GM19043 (cell line): Measurements from ENCODE around the gene DLG5.

Experiments used
- ATAC-seq: cut with Tn5 transposase; IDR thresholded peaks from one replicate; pipeline ENCODE4 v1.9.1; 2021; ENCODE audit warnings: low read depth; ENCODE audit not compliant: unreplicated experiment

The DLG5 gene

DNA sequence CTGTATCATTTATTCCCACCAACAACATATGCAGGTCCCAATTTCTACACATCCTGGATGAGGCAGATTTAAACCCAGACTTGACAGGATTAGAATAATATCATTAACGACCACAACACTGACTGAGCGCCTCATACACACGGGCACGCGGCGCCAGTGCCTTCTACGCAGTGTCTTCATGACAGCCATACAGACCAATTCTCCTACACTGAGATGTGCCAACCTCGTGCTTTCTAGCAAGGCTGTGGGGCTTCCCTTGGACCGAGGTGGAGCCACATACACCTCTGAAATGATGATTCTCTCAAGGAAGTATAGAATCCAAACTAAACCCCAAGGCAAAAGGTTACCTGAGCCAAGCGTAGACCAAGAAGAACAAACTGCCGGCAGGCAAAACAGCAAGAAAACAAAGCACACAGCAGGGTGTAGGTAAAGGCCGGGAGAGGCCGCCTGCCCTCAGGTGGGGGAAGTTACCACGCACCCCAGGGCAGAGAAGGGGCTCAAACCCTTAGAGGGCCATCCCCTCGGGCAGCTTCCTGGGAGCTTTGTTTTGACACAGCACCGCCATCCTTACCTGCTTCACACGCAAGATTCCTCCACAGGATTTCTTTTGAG lies 75.8 kb downstream of the DLG5 start:
- ATAC-seq: no peak

DNA sequence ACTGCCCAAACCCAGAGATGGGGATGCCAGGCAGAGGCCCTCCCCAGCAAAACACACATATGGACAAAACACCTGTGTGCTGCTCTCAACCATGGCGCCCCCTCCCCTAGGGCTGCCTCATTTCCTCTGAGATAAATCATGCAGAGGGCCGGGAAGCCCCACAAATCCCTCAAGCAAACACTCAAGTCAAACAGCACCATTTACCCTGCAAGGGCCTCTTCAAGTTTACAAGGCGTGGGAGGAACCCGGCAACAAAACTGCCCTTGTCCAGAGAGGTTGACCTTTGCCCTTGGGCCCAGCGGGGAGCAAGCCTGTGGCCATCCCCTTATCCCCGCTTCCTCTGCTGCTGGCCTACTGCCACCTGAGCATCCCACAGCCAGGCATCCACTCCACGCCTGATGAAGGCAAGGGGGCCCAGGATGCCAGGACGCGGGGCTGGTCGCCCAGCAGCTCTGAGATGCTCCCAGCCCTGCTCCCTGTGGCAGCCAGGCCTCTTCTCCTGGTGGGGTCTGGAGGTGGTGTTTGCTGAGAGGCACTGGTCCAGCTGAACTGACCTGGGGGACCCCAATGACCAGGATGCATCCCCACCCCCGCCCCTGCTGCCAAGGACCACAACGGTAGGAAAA lies 77.4 kb downstream of the DLG5 start:
- ATAC-seq: no peak

DNA sequence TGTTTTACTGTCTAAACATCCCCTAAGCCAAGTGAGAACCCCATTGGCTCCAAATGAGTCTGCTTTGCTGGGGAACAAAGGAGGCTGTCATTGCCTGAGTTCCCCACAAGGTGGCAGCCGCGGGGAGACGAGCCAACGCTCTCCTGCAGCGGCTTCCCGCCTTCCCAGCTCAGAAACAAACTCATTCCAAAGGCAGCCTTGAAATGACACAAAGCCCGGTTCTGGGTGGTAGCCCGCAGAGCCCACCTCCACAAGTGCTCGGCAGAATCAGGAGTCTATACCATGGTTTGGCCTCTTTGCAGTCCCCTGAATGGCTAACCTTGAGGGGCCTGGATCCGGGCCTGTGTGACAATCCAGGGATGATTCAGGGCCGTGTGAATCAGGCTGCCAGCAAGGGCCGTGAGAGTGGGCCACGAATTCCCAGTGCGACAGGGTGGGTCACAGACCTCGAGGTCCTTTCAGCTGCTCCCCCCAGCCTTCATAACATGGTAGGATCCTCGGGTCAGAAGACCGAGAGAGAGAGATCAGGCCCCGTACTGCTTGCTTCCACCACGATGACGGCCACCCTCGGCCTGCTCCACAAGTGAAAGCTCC lies 79.7 kb downstream of the DLG5 start:
- ATAC-seq: peak; percentile 75

DNA sequence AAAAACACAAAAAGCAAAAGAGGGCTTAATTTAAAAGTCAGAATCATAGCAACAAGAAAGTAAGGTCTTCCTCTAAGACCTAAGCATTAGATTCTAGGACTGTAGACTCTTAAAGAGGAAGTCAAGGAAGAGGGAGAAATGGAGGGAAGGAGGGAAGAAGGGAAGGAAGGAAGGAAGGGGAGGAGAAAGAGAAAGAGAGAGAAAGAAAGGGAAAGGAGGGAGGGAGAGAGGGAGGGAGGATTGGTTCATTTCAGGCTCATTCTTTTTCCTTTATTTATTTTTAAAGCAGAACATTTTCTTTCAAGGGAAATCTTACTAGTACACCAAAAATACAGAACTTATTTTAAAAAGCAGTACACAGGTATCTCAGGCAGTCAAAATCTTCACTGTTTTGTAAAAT lies 81.1 kb downstream of the DLG5 start:
- ATAC-seq: no peak

DNA sequence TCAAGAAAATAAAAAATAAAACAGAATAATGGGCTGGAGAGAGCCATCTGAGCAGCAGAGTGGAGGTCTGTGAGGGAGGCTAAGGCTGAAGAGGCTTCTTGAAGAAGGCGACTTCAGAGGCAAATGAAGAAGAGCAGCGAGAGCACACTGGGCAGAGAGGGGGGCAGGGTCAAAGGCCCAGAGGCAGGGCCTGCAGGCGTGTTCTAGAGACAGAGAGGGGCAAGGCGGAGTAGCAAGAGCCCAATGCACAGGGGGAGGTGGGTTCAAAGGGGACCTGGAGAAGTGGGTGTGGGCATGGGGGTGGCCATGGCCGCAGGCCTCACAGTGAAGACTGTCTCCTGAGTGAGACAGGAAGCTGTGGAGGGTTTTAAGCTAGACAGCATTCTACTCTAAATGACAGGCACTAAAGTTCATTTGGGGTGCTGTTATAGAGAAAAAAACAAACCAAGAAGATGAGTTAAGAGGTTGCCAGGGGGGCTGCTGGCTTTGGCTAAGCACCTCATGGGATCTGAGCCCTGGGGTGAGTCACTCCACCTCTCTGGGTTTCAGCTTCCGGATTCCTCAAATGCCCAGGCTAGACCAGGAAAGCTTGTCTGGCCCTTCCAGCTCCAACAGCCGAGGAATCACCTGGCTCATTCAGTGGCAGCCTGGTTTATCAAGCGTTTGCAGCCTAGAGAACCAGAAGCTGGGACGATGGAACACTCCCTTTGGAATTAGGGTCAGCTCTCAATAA lies 81.7 kb downstream of the DLG5 start:
- no peak for ATAC-seq

DNA sequence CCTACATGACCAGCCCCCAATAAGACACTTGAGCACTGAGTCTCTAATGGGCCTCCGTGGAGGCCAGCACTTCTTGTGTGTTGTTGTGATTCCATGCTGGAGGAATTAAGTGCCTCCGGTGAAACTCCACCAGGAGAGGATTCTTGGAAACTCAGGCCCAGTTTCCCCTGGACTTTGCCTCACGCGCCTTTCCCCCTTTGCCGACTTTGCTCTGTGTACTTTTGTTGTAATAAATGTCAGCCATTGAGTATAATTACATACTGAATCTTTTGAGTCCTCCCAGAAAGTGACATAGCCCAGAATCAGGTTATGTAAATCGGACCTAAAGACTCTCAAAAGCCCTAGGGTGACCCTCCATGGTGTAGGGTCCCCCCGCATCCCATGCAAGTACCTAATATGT lies 82.4 kb downstream of the DLG5 start:
- no peak for ATAC-seq

DNA sequence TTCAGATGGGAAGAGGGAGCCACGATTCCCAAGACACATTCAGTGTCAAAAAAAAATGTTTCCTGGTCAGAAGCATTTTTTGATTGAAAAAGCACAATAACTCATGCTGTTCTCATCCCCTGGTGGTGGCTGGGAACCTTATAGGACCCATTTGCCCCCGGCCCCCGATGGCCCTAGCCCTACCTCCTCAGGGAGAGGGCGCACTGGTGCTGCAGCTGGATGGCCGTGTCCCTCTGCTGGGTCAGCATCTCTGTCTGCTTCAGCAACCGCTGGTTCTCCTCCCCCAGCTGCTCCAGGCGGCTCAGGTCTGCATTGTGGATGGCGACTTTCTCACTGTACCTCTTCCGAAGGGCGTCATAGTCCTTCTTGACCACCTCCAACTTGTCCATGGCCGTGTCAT lies 83.3 kb downstream of the DLG5 start:
- ATAC-seq: no peak

DNA sequence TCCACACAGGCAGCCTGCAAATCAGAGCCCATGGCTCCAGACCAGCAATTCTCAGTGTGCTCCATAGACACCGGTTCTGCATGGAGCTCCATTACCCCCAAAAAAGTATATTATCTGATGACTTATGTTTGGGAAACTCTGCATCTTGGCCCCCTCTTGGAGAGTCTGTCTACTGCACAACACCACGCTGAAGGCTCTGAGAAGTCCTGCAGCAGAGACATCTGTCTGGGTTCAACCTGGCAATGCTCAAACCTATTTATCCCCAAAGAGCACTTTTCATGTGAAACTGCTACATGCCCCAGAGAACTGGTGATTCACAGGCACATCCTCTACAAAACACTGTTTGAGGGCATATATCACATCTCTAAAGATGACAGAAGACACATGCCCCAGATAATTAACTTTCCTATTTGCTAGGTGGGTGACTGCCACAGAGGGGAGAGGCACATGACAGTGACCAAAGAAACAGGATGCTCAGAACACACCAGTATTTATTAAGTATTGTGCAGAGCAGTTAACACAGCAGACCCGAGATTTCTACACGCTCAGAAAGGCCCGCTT lies 83.8 kb downstream of the DLG5 start:
- ATAC-seq: no peak

DNA sequence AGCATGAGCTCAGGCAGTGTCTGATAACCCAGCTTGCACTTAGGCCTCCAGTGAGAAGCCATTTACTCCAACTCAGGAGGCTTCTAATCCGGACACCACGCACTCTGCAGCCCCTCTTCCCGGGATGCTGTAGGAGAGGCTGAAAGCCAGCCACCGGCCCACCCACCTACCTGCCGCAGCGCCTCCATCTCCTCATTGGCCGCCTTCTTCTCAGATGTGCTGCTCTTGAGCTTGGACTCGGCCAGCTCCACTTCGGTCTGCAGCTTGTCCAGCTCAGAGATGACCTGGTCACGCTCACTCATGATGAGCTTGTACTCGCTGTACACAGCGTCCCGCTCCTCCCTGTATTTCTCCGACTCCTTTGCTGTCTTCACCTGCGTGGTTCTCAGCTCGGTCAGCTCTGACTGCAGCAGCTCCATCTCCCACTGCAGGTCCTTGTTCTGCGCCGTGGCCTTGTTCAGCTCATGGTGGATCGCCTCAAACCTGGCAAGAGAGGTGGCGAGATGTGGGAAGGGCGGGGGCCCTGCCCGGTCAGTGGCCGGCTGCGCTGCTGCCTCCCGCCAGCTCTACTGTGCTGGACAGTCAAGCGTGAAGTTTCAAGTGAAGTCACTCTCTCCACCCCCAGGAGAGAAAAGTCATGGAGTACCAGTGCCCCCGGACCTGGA lies 84.7 kb downstream of the DLG5 start:
- no peak for ATAC-seq

DNA sequence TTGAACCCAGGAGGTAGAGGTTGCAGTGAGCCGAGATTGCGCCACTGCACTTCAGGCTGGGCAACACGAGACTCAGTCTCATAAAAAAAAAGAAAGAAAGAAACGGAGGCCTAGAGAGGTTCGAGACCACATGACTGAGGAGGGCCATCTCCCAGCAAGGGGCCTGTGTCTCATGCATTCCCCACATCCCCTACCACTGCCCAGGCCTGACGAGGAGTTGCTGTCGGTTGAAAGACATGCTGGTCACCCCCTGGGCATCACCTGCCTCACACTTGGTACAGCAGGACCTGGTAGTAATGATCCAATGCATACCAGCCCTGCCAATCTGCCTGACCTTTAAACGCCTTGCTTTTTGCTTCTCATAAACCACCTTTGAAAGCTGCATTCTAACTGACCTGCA lies 85.9 kb downstream of the DLG5 start:
- ATAC-seq: no peak

DNA sequence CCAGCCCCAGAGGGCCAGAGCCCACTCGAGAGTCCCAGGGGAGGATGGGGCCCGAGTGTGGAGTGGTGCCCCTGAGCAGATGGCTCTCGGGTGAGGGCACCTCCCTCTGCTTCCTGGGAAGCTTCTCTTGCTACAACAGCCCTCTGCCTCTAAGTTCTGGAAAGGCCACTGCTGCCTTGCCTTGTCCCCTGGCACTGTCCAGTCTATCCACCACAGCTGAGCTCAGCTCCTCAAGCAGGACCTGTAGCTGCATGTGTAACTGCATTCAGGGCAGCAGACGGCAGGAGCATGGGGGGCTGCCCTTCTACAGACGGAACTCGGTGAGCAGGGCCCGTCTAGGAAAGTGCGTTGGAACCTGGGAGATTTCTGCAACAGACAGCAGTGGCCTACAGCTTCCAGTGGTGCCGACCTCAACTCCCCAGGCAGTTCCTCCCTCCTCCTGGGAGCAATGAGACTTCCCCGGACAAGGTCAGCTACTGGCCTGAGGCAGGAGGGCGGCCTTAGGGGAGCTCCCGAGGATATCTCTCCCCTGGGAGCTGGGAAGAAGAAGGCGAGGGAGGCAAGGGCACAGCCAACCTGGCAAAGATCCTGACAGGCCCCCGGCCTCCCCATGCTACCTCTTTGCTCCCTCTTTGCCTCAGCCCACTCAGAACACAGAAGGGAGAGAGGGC lies 88.5 kb downstream of the DLG5 start:
- ATAC-seq: no peak

DNA sequence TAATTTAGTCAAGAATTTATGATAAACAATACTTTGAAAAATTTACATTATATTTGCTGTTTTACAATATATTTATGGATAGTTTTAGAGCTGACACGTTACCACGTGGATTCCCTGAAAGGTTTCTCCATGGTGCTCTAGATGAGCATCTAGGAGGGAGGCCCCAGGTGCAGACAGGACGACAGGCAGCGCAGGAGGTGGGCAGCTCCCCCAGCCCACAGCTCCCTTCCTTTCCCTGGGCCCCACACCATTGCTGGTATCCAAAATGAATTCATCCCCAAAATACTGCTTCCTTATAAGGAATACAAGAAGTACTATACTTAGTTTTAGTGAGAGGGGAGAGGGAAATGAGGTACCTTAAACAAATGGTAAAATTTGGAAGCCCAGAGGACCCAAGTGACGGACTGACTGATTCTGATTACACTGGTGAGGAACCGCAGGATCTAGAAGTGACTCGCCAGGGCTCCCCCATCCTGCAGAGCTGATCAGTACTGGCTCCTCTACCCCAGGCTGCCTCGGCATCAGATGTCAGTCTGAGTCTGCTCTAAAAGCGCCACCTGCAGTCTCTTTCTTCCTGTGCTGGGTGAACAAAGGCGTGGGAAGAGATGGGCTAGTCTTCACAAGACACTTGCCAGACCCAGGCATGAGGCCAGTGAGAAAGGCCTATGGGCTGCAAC lies 89.2 kb downstream of the DLG5 start:
- peak; percentile 70 for ATAC-seq

DNA sequence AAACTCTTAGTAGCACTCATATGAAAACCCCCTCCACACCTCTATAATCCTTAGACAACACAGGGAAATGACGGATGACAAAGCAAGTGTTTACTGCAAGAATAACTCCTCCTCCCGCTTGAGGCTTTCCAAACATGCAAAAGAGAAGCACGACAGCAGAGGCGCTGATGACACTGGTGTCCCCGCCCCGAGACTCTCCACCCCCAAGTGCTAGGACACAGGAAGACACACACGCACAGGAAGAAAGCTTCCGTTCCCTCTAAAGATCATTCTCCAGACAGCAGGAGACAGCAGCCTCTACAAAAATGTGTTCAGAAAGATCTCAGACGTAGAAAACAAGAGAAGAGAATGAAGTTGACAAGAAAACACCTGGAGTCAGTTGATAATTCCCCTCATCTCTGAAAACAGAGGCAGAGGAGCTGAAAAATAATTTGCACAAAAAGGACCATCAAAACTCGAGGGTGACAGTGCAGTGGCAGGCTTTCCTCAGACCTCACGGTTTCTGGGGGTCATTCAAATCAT lies 90.2 kb downstream of the DLG5 start:
- ATAC-seq: peak; percentile 41

DNA sequence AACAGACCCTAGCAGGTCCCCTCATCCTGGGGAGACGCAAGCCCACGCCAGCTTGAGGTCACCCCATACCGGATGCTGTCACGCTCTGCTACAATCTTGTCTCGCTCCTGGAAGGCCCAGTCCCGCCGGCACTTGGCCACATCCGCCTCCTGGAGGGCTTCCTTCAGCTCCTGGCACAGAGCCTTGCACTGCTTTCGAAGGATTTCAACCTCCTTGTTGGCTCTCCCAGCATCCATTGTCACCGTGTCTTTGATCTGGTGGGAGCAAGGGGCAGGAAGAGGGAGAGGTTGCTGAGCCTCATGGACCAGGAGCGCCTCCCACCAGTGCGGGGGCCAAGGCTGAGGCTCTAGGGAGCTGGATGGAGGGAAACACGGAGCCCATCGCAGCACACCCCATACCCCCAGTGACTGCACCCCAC lies 90.9 kb downstream of the DLG5 start:
- no peak for ATAC-seq

DNA sequence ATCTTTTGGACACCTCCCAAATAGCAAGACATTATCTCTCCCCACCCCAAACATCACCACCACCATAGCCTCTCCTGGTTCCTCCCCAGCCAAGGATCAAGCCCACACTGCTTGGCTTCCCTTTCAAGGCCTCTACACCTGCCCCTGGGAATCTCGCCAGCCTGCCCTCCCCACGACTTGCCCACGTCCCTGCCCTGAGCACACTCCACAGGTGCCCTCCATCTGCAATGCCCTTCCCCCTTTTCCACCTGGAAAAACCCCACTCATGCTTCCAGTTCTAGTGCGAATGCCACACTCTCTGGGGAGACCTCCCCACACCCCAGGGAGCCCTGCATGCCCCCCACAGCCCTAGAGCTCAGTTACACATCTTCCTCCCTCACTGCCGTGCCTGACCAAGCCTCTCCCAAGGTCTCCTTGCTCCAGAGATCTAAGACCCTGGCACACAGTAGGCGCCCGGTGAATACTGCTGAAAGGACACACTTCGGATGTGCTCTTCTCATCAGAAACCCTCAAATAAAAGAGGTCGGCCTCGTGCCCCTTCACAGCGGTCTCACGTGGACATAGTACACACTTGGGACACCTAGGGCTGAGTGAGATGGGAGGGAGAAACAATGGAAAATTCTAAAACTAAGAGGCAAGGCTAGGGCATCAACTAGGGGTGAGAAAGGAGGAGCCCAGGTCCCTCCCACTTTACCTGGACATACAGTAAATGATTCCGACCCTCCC lies 91.4 kb downstream of the DLG5 start:
- ATAC-seq: no peak

DNA sequence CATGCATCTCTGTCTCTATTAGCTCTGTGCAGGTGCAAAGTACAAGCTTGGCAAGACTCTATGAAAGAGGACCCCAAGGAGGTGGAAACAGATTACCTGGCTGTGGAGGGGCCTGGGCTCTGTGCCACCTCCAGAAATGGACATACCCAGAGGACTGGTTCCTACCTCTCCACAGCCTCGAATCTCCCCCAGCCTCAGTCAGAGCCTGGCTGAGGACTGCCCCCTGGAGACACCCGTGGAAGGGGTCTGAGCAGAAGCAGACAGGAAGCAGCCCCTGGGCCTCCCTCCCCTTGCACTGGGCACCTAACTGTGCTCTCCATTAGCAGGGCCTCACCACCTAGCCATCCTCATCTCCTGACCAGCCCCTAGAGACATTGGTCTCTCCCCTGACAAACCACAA lies 92.0 kb downstream of the DLG5 start:
- ATAC-seq: no peak

DNA sequence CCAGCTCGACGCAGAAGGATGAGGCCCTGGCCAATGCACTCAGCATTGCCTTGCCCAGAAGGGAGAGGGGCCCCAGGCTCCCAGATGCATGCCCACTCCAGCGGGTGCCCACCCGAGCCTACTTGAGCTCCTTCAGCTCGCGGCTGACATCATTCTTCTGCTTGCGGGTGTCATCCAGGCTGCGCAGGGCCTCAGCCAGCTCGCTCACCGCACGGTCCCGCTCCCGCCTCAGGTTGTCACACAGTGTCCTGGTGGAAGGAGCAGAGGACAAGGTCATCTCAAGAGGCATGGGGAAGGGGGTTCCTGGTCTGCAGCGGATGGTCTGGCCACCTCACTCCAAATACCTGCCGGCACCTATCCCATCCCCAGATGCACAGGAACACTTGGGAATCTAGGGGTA lies 92.8 kb downstream of the DLG5 start:
- ATAC-seq: no peak

DNA sequence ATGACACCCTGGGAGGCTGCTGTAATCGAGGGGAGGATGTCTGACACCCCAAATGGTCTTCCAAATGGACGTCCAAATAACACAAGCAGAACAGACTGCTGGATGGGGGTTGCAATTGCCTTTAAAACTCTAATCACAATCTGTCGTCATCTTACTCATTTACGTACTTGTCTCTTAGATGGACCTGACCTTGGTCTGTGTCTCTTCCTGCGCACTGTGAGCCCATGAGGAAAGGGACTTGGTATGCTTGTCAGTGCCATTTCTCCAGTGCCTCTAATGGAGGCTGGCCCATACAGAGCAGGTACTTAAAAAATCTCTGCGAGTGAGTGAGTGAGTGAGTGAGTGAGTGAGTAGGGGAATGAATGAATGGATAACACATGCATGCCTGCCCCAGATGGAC lies 93.3 kb downstream of the DLG5 start:
- no peak for ATAC-seq

DNA sequence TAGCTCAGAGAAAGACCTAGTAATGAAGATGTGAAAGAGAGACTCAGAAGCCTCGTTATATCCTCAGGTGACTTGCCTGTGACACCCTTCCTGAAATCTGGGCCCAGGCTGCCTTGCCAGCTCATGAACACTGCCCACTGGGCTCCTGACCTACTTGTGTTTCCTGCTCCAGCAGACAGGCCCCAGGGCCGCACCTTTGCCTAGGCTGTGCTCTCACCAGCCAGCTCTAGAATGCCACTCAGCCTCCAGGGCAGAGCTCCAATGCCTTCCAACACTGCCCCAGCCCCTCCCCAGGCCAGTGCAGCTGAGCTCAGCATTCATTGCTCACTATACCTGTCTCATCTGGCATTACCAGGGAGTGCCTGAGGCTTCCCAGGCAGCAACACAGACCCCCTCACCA lies 94.3 kb downstream of the DLG5 start:
- no peak for ATAC-seq
